ENCODE data around the gene COL18A1. TPM values are rescaled to one million over a fixed set of nuclear protein-coding genes. Genes with fewer than 3 reads are reported as not detected.

Gene COL18A1
- total RNA-seq, 1 experiment from 2014 or later, result 3.4 TPM

DNA sequence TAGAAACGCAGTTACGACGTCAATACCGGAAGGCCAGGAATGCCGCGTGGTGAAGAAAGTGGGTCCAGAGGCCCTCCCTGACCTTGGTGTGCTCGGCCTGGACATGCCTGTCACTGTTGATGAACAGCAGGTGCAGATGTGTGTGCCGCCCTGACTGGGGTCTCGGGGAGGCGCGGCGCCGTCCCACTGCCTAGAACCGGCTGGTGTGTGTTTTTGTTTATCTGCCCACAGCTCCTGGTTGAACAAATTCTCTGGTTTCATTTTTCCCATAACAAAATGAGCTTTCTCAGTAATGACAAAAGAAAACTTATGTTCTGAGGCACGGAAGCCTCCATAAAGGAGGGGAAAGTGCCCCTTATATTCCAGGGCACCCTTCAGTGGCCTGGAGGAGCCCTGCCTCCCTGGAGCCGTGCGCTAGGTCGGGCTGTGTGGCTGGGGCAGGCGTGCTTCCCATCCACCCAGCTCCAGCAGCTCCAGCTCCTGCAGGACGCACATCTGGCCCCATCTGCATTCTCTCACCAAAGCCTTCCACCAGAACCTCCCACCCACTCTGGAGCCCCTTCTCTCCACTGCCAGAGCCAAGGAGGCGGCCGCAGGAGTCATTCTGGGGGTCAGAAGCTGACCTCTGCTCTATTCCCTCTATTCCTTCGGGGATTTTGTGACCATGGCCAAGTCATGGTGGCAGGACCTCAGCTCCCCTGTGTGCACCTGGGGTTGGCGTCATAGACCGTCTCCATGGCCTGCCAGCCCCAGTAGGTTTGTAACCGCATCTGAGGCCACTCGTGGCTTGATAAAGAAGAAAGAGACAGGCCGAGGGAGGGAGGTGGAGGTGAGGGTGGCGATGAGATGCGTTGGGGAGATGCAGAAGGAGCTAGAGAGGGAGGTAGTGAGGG is 20.1 kb upstream of the COL18A1 start:
- H3K9me3 Mint-ChIP-seq (ENCODE audit: unreplicated experiment), result no peaks in the 10 kb centered on the region
- CTCF ChIA-PET, result interaction anchor here (0.6 kb wide), 2 partner anchors 56 to 484 kb away, joined by 3 to 4 read pairs; no protein-coding TSS in a partner anchor

DNA sequence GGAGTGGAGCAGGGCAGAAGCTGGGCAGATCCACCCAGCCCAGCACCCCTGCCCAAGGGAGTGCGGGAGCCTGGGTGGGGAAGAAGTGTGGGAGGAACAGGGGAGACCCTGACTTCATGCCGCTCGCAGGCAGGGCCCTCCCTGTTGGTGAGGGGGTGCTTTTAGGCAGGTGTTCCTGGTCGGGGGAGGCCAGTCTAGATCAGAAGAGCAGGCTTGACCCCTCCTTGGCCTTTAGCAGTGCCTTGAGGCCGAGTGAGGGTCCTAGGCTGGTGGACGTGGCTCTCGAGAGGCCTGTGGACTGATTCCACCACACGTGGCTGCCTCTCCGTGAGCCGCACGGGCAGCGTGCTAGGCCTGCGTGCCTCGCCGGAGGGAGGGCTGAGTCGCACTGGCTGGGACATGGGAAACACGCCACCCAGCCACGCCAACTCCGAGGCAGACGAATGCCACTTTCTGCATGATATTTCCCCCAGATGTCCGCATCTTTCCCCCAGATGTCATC is 19.4 kb upstream of the COL18A1 start:
- BruUV-seq (replicated peaks), result no TSS peak
- TF ChIP-seq, protein P1, sequence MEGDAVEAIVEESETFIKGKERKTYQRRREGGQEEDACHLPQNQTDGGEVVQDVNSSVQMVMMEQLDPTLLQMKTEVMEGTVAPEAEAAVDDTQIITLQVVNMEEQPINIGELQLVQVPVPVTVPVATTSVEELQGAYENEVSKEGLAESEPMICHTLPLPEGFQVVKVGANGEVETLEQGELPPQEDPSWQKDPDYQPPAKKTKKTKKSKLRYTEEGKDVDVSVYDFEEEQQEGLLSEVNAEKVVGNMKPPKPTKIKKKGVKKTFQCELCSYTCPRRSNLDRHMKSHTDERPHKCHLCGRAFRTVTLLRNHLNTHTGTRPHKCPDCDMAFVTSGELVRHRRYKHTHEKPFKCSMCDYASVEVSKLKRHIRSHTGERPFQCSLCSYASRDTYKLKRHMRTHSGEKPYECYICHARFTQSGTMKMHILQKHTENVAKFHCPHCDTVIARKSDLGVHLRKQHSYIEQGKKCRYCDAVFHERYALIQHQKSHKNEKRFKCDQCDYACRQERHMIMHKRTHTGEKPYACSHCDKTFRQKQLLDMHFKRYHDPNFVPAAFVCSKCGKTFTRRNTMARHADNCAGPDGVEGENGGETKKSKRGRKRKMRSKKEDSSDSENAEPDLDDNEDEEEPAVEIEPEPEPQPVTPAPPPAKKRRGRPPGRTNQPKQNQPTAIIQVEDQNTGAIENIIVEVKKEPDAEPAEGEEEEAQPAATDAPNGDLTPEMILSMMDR (IDR thresholded peaks at IDR 0.05; ENCODE audit: unreplicated experiment), result no peak
- no peaks in the 10 kb centered on the region for H3K36me3 Mint-ChIP-seq (ENCODE audit: insufficient read depth, unreplicated experiment)
- no peak for DNase-seq (ENCODE audit: unreplicated experiment)
- H3K27me3 Mint-ChIP-seq (ENCODE audit: insufficient read depth, unreplicated experiment), result peaks cover 34% of the 10 kb centered on the region
- ChIA-PET POLR2A (no interaction called here), CTCF (interaction anchor here (0.6 kb wide), 1 partner anchor 483 kb away, joined by 3 read pairs; no protein-coding TSS in a partner anchor)
- intact Hi-C loops (cut with micrococcal nuclease), result no loop called here
- H3K9me3 Mint-ChIP-seq (ENCODE audit: unreplicated experiment), result no peaks in the 10 kb centered on the region
- H3K4me1 Mint-ChIP-seq (ENCODE audit: insufficient read depth, unreplicated experiment), result no peaks in the 10 kb centered on the region
- H3K27ac Mint-ChIP-seq (ENCODE audit: low read depth, unreplicated experiment), result no peak overlapping the region
- H3K4me3 Mint-ChIP-seq (ENCODE audit: unreplicated experiment), result no peak overlapping the region

More for the DNA sequence above, 20.1 kb upstream of the COL18A1 start:
- TF ChIP-seq, protein P1 (IDR thresholded peaks at IDR 0.05; ENCODE audit: unreplicated experiment), result no peak
- peaks cover 36% of the 10 kb centered on the region for H3K27me3 Mint-ChIP-seq (ENCODE audit: insufficient read depth, unreplicated experiment)
- H3K36me3 Mint-ChIP-seq (ENCODE audit: insufficient read depth, unreplicated experiment), result no peaks in the 10 kb centered on the region
- H3K4me3 Mint-ChIP-seq (ENCODE audit: unreplicated experiment), result no peak overlapping the region
- DNase-seq (ENCODE audit: unreplicated experiment), result no peak
- no peak overlapping the region for H3K27ac Mint-ChIP-seq (ENCODE audit: low read depth, unreplicated experiment)
- H3K4me1 Mint-ChIP-seq (ENCODE audit: insufficient read depth, unreplicated experiment), result no peaks in the 10 kb centered on the region
- POLR2A ChIA-PET, result no interaction called here
- no TSS peak for BruUV-seq (replicated peaks)
- intact Hi-C loops (cut with micrococcal nuclease), result no loop called here

DNA sequence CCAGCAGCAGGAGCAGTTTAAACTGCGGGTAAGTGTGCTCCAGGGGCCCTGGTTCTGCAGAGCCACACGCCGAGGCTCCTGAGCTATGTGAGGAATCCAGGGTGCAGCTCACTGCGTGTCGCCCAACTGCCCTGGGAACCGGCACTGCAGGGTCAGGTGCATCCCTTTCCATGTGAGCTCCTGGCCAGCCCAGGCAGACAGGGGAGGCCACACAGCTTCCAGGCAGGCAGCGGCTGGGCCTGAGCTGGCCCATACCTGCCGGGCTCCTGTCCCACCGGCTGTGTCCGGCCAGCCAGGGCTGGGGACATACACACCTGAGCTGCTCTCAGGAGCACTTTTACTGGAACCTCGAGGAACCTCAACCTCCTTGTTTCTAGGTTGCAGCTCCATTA is 18.6 kb upstream of the COL18A1 start:
- no peaks in the 10 kb centered on the region for H3K9me3 Mint-ChIP-seq (ENCODE audit: unreplicated experiment)
- no TSS peak for BruUV-seq (replicated peaks)

More for the DNA sequence above, 18.6 kb upstream of the COL18A1 start:
- Mint-ChIP-seq H3K27me3 (ENCODE audit: insufficient read depth, unreplicated experiment) (peaks cover 28% of the 10 kb centered on the region), H3K27ac (ENCODE audit: low read depth, unreplicated experiment) (no peak overlapping the region), H3K36me3 (ENCODE audit: insufficient read depth, unreplicated experiment) (no peaks in the 10 kb centered on the region), H3K4me1 (ENCODE audit: insufficient read depth, unreplicated experiment) (no peaks in the 10 kb centered on the region), H3K4me3 (ENCODE audit: unreplicated experiment) (no peak overlapping the region)
- TF ChIP-seq, protein P1 (IDR thresholded peaks at IDR 0.05; ENCODE audit: unreplicated experiment), result no peak
- intact Hi-C loops (cut with micrococcal nuclease), result no loop called here
- no peak for DNase-seq (ENCODE audit: unreplicated experiment)
- ChIA-PET POLR2A (interaction anchor here (1.1 kb wide), 1 partner anchor 9 kb away, joined by 3 read pairs; no protein-coding TSS in a partner anchor), CTCF (interaction anchor here (0.6 kb wide), 1 partner anchor 57 kb away, joined by 4 read pairs; no protein-coding TSS in a partner anchor)

Measured in MCF 10A (cell line).